ENCODE results near the gene MTCH2. TPM values are rescaled to one million over a fixed set of nuclear protein-coding genes. Genes with fewer than 3 reads are reported as not detected.

MTCH2 gene
- total RNA-seq, 2 donors from 2014 or later, result 48.4 to 56.8 TPM

DNA sequence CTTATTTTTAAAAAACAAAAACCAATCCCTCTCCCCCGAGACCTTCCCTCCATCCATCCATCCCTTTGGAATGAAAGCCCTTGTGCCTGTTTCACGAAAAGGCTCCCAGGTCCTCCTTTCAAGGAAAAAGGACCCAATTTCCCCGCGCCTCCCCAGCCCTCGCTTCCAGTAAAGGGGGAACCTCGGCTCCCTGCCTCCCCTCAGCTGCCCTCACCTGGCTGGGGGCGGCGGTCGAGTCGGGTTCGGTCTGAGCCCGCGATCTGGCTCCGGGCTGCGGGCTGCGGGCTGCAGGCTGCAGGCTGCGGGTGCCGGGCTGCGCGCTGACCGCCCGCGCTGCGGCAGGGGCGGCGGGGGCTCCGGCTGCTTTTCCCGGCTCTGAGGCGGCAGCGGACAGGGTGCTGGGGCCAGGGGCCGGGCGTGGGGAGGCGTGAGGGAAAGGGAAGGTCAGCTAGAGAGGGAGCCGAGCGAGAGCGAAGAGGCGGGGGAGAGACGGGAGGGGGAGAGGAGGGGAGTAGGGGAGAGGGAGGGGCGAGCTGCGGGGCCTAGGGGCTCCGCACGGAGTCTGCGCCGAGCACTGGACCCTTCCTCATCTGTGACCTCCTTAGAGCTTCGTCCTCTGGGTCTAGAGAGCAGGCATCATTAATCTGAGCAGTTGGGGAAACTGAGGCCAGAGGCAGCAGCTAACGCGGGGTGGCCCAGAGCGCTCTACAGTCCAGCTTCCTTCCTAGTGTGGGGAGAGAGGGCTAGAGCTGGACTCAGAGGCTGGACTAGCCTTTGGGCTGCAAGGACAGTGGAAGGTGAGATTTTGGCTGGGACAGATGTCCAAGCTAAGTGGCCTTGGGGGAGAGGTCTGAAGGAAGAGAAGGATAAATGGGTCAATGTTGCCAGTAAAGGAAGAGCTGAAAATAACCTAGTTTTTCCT lies 48.2 kb downstream of the MTCH2 start, which contains the start of gene C1QTNF4:
TSS of gene C1QTNF4 (minus strand) at position 478 of the 922 bp plus-strand sequence. CDS start 3,601 bp downstream, outside the sequence.
- peaks cover 3% of the 10 kb centered on the region for H3K27me3 ChIP-seq (replicated peaks; ENCODE audit: insufficient read depth)
- no peak within 1 kb of the TSS for H3K27ac ChIP-seq
- no peaks in the 10 kb centered on the region for H3K4me1 ChIP-seq (replicated peaks)
- no peaks in the 10 kb centered on the region for H3K36me3 ChIP-seq
- intact Hi-C loops (cut with DNase I), result no loop called here
- no peak for DNase-seq (ENCODE audit: low spot score)
- no peaks in the 10 kb centered on the region for H3K9me3 ChIP-seq
- WGBS, result 3% methylated on average over 48 of the region's 48 CpGs
- H3K4me3 ChIP-seq, result peak within 1 kb of the TSS; percentile 13 to 24
- TF ChIP-seq POLR2A (IDR thresholded peaks at IDR 0.05) (no peak), POLR2AphosphoS5 (IDR thresholded peaks at IDR 0.05) (no peak), CTCF (IDR thresholded peaks at IDR 0.05) (no peak)

GRCh38 chr11:47593492-47593933 lies 48.8 kb downstream of the MTCH2 start:
- Histone ChIP-seq H3K27ac (no peak overlapping the region), H3K4me3 (peak overlapping the region in 1 of 2 donors; percentile 24), H3K9me3 (no peaks in the 10 kb centered on the region), H3K27me3 (replicated peaks; ENCODE audit: insufficient read depth) (peaks cover 3% of the 10 kb centered on the region), H3K36me3 (no peaks in the 10 kb centered on the region), H3K4me1 (replicated peaks) (no peaks in the 10 kb centered on the region)
- no peak for DNase-seq (ENCODE audit: low spot score)
- 13% methylated on average over 6 of the region's 6 CpGs for WGBS
- TF ChIP-seq CTCF (IDR thresholded peaks at IDR 0.05), result no peak
- TF ChIP-seq POLR2A (IDR thresholded peaks at IDR 0.05), result no peak
- TF ChIP-seq POLR2AphosphoS5 (IDR thresholded peaks at IDR 0.05), result no peak
- intact Hi-C loops (cut with DNase I), result no loop called here

- H3K4me3 ChIP-seq, result no peak overlapping the region
- DNase-seq (ENCODE audit: low spot score), result no peak
- no peak overlapping the region for H3K27ac ChIP-seq
- 78% methylated on average over 2 of the region's 2 CpGs for WGBS
- peaks cover 3% of the 10 kb centered on the region for H3K27me3 ChIP-seq (replicated peaks; ENCODE audit: insufficient read depth)
- no peak for TF ChIP-seq CTCF (IDR thresholded peaks at IDR 0.05)
- TF ChIP-seq POLR2A (IDR thresholded peaks at IDR 0.05), result no peak
- TF ChIP-seq POLR2AphosphoS5 (IDR thresholded peaks at IDR 0.05), result no peak
- H3K9me3 ChIP-seq, result no peaks in the 10 kb centered on the region
- H3K36me3 ChIP-seq, result no peaks in the 10 kb centered on the region
- intact Hi-C loops (cut with DNase I), result no loop called here
- H3K4me1 ChIP-seq (replicated peaks), result no peaks in the 10 kb centered on the region
Measured at GRCh38 chr11:47592970-47593369, 49.4 kb downstream of the MTCH2 start.

GRCh38 chr11:47592251-47592650 lies 50.1 kb downstream of the MTCH2 start:
- Histone ChIP-seq H3K9me3 (no peaks in the 10 kb centered on the region), H3K36me3 (no peaks in the 10 kb centered on the region), H3K4me1 (replicated peaks) (no peaks in the 10 kb centered on the region), H3K27me3 (replicated peaks; ENCODE audit: insufficient read depth) (peaks cover 3% of the 10 kb centered on the region), H3K4me3 (no peak overlapping the region), H3K27ac (no peak overlapping the region)
- intact Hi-C loops (cut with DNase I), result no loop called here
- 79% methylated on average over 4 of the region's 4 CpGs for WGBS
- DNase-seq (ENCODE audit: low spot score), result no peak
- no peak for TF ChIP-seq POLR2A (IDR thresholded peaks at IDR 0.05)
- no peak for TF ChIP-seq POLR2AphosphoS5 (IDR thresholded peaks at IDR 0.05)
- no peak for TF ChIP-seq CTCF (IDR thresholded peaks at IDR 0.05)
